Stimulated activated naive CD8-positive, alpha-beta T cell treated with anti-CD3 and anti-CD28 coated beads, Interleukin-15, amount 100 ng/mL, for 72 hours (primary cell): Measurements from ENCODE around the gene SCYL1.
A peak's percentile ranks its signal among the peaks of the same experiment; 100 is the strongest.

Experiments used
- ATAC-seq: fragments of 150-1000 bp; cut with Tn5 transposase; 2 replicates; pipeline ENCODE4 v1.10.0; 2021; ENCODE audit warnings: mild to moderate bottlenecking, moderate library complexity
- DNase-seq, 2 donors: peaks; one replicate each; pipeline ENCODE4 v3.0.0; 2021 to 2022
- H3K27ac Mint-ChIP-seq, 2 donors: one replicate each; pipeline ENCODE4 v1.8.0; 2022; ENCODE audit warnings: mild to moderate bottlenecking in 2 of 2, mixed read lengths in 2 of 2, moderate library complexity in 2 of 2
- H3K27me3 Mint-ChIP-seq: one replicate; pipeline ENCODE4 v1.8.0; 2022; ENCODE audit warnings: mixed read lengths
- H3K4me1 Mint-ChIP-seq: one replicate; pipeline ENCODE4 v1.8.0; 2022; ENCODE audit warnings: mild to moderate bottlenecking, mixed read lengths
- H3K4me3 Mint-ChIP-seq, 2 donors: one replicate each; pipeline ENCODE4 v1.8.0; 2022; ENCODE audit warnings: mild to moderate bottlenecking in 2 of 2, mixed read lengths in 2 of 2, moderate library complexity in 1 of 2
- H3K9me3 Mint-ChIP-seq, 2 donors: one replicate each; pipeline ENCODE4 v1.8.0; 2022; ENCODE audit warnings: mixed read lengths in 2 of 2

The SCYL1 gene

GRCh38 chr11:65535102-65535501 is 10.2 kb downstream of the SCYL1 start:
- peak overlapping the region in 1 of 2 donors; percentile 86 for H3K27ac Mint-ChIP-seq
- ATAC-seq (no peak), DNase-seq (no peak)
- no peaks in the 10 kb centered on the region for H3K9me3 Mint-ChIP-seq
- H3K27me3 Mint-ChIP-seq: no peaks in the 10 kb centered on the region
- no peak overlapping the region for H3K4me3 Mint-ChIP-seq
- H3K4me1 Mint-ChIP-seq: peaks cover 12% of the 10 kb centered on the region

- no peaks in the 10 kb centered on the region for H3K9me3 Mint-ChIP-seq
- peaks cover 16% of the 10 kb centered on the region for H3K4me1 Mint-ChIP-seq
- no peak for ATAC-seq
- no peak overlapping the region for H3K4me3 Mint-ChIP-seq
- DNase-seq: no peak
- H3K27ac Mint-ChIP-seq: peak overlapping the region in 1 of 2 donors; percentile 49
- no peaks in the 10 kb centered on the region for H3K27me3 Mint-ChIP-seq
Observed at GRCh38 chr11:65536412-65537295, 11.8 kb downstream of the SCYL1 start.

DNA sequence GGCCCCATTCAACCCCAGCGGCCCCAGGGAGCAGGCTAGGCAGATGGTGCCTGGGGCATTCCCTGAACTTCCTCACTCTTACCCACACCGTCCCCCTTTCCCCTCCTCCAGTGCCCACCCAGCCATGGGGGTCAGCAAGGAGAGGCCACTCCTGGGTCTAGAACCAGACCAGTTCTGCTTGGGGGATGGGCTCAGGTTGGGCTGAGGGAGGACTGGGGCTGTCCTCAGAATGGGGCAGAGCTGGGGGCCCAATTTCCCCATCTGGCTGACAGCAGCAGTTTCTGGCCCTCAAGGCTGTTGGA is 12.4 kb downstream of the SCYL1 start:
- Mint-ChIP-seq H3K9me3 (no peaks in the 10 kb centered on the region), H3K27me3 (no peaks in the 10 kb centered on the region), H3K4me3 (no peak overlapping the region), H3K4me1 (peaks cover 22% of the 10 kb centered on the region), H3K27ac (no peak overlapping the region)
- no peak for ATAC-seq
- no peak for DNase-seq

DNA sequence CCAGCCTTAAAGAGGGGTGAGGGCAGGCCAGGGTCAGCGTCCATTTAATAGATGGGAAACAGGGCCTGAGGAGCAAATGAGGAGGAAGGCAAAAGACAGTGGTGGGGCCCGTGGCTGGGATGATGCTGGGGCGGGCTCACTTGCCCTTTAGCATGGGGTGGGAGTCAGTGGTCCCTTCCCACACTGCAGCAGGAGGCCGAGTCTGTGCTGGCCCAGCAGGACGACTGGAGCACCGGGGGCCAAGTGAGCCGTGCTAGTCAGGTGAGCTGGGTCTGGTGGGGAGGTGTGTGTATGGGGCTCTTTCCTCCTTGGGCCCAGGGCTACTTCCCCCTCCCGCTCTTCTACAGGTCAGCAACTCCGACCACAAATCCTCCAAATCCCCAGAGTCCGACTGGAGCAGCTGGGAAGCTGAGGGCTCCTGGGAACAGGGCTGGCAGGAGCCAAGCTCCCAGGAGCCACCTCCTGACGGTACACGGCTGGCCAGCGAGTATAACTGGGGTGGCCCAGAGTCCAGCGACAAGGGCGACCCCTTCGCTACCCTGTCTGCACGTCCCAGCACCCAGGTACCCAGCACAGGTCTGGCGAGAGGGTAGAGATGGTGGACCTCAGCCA is 12.8 kb downstream of the SCYL1 start:
- Mint-ChIP-seq H3K9me3 (no peaks in the 10 kb centered on the region), H3K27me3 (no peaks in the 10 kb centered on the region), H3K27ac (peak overlapping the region in 1 of 2 donors; percentile 19), H3K4me1 (peaks cover 22% of the 10 kb centered on the region), H3K4me3 (peak overlapping the region in 1 of 2 donors; percentile 8)
- ATAC-seq (no peak), DNase-seq (no peak)

DNA sequence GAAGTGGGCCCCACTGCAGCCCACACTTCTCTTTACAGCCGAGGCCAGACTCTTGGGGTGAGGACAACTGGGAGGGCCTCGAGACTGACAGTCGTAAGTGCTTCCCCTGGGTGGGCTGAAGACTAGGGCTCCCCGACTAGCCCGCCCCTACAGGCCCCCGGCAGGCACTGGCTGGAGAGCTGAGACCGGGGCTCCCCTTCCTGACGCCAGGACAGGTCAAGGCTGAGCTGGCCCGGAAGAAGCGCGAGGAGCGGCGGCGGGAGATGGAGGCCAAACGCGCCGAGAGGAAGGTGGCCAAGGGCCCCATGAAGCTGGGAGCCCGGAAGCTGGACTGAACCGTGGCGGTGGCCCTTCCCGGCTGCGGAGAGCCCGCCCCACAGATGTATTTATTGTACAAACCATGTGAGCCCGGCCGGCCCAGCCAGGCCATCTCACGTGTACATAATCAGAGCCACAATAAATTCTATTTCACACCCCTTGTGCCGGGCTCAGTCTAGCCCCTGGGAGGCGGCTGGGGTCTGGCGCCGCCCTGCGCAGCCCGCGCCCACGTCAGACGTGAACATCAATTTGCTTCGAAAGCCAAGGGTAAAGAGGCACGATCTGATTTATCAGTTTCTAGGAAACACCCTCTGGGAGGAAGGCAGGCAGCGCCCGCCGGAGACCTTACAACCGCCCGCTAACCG is 13.5 kb downstream of the SCYL1 start:
- ATAC-seq: no peak
- Mint-ChIP-seq H3K4me1 (peaks cover 22% of the 10 kb centered on the region), H3K9me3 (no peaks in the 10 kb centered on the region), H3K27me3 (no peaks in the 10 kb centered on the region), H3K4me3 (peak overlapping the region in 1 of 2 donors; percentile 8), H3K27ac (no peak overlapping the region)
- no peak for DNase-seq

DNA sequence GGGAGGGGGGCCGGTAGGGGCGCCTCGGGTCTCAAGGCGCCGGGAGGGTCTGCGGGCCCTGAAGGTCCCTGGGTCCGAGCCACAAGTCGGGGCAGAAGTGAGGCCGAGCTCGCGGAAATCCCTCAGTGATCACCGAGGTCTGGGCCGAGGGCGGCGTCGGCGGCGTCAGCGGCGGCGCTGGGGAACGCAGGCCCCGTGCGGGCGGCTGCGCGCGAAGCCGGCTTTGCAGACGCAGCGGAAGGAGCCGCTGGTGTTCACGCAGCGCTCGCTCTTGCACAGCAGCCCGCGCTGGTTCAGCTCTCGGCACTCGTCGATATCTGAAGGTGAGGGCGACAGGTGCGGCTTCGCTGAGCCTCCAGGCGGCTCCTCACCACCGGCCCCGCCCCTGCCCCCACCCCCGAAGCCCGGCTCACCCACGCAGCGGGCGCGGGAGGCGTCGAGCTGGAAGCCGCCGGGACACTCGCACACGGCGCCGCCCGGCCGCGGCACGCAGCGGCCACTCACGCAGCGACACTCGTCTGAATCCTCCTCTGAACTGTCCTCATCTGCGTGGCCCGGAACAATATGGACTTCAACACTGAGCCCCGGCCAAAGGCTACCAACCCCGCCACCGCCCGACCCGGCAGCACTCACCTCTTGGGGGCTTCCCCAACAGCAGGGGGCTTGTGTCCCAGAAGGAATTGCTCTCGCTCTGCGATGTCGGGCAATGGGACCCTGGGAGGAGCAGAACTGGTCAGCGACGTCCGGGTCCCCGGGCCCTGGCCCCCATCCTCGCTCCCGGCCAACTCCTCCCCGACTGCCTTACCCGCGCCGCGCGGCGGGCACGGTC is 14.2 kb downstream of the SCYL1 start:
- Mint-ChIP-seq H3K4me3 (peak overlapping the region in 1 of 2 donors; percentile 13), H3K9me3 (no peaks in the 10 kb centered on the region), H3K27ac (no peak overlapping the region), H3K4me1 (peaks cover 22% of the 10 kb centered on the region), H3K27me3 (no peaks in the 10 kb centered on the region)
- DNase-seq (no peak), ATAC-seq (no peak)

GRCh38 chr11:65539744-65540289 is 14.9 kb downstream of the SCYL1 start:
- peak; percentile 82 for ATAC-seq
- H3K4me1 Mint-ChIP-seq: peaks cover 22% of the 10 kb centered on the region
- peak overlapping the region; percentile 85 for H3K4me3 Mint-ChIP-seq
- H3K9me3 Mint-ChIP-seq: no peaks in the 10 kb centered on the region
- H3K27me3 Mint-ChIP-seq: no peaks in the 10 kb centered on the region
- no peak overlapping the region for H3K27ac Mint-ChIP-seq
- no peak for DNase-seq

DNA sequence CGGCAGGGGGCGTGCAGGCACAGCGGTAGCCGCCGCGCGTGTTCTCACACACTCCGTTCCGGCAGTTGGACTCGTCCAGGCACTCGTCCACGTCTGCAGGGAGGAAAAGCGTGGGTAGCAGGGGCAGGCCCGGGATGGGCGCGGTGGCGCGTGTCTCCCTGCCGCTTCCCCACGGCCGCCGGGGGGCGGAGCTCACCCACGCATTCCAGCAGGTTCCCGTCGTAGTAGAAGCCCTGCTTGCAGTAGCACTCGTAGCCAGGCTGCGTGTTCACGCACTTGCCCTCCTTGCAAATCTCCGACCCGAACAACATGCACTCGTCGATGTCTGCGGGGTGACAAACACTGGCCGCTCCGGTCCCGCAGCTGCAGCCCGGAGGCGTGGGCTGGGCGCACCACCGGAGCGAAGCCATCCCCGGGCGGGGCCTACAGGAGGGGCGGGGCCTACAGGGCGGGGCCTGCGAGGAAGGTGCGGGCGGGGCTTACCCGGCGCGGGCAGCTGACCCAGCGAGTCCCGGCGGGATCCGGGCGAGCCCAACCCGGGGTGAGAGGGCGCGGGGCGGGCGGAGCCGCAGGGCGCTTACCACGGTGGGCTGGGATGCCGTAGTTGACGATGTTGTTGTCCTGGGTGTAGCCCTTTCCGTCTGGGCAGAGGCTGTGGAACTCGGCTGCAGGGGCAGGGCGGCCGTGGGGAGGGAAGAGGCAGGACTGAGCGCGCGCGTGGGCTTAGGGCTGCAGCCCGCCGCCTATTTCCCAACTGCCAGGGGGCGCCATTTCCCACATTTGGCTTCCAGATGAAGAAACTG is 15.6 kb downstream of the SCYL1 start:
- ATAC-seq: peak; percentile 84
- Mint-ChIP-seq H3K4me1 (peaks cover 29% of the 10 kb centered on the region), H3K4me3 (peak overlapping the region; percentile 85), H3K27me3 (no peaks in the 10 kb centered on the region), H3K9me3 (no peaks in the 10 kb centered on the region), H3K27ac (no peak overlapping the region)
- DNase-seq: peak; percentile 88 to 94

DNA sequence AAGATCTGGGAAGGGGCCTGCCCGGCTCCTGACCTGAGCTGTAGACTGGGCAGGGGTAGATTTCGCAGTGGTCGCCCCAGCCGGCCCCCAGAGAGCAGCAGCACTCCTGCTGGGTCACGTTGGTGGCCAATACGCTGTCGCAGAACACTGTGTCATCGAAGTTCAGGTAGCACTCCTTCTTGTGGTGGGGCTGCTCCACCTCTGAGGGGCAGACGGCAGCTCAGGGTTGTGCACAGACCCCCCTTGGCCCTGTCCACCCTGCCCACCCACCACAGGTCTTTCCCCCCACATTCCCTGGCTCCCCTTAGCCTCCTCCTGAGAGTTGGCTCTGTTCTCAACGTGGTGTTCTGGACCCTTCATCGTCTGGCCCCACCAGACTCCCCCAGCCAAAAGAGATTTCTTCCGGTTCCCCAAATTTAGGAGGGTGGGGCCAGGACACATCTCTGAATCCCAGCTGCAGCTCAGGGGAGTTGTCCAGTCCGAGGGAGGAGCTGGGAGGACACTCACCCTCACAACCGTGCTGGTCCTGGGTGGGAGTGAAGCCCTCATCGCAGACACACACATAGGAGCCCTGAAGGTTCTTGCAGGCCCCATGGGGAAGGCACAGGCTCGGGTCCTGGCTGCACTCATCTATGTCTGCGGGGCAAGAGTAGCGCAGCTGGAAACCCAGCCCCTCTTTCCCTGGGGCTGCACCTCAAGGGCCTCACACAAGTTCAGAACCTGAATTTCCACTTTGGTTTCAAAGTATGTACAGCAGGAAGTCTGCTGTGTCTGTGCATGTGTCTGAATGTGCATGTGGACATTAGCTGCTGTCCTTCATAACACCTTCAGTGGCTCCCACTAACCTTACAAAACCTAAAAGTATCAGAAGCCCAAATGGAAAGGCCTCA is 16.5 kb downstream of the SCYL1 start:
- no peak for DNase-seq
- ATAC-seq: peak; percentile 1
- peak overlapping the region; percentile 85 for H3K4me3 Mint-ChIP-seq
- H3K9me3 Mint-ChIP-seq: no peaks in the 10 kb centered on the region
- H3K4me1 Mint-ChIP-seq: peaks cover 37% of the 10 kb centered on the region
- no peak overlapping the region for H3K27ac Mint-ChIP-seq
- no peaks in the 10 kb centered on the region for H3K27me3 Mint-ChIP-seq

DNA sequence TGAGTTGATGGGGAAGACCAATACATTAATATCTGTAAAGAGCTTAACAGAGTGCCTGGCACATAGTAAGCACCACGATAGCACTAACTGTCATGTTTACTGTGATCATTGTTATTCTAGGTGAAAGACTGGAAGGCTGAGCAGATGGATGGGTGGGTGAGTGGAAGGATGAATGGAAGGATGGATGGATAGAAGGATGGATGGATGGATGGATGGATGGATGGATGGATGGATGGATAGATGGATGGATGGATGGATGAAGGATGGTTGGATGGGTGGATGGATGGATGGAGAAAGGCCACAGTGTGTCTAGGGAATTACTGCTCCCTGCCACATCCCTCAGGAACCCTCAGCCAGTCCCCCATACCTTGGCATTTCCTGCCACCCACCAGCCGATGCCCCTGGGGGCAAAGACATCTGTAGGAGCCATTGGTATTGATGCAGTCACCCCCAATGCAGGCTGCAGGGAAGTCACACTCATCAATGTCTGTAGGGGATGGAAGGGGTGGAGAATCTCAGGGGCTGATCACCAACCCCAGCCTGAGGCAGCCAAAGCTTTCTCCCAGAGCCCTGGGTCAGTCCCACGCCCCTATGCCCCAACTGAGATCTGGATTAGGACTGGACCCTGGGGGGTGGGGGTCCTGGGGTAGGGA is 18.0 kb downstream of the SCYL1 start:
- Mint-ChIP-seq H3K4me1 (peaks cover 46% of the 10 kb centered on the region), H3K4me3 (no peak overlapping the region), H3K9me3 (no peaks in the 10 kb centered on the region), H3K27ac (no peak overlapping the region), H3K27me3 (no peaks in the 10 kb centered on the region)
- ATAC-seq (no peak), DNase-seq (no peak)

GRCh38 chr11:65545853-65546216 is 21.0 kb downstream of the SCYL1 start:
- Mint-ChIP-seq H3K9me3 (no peaks in the 10 kb centered on the region), H3K27ac (peak overlapping the region in 1 of 2 donors; percentile 29), H3K4me3 (peak overlapping the region; percentile 40 to 85), H3K27me3 (no peaks in the 10 kb centered on the region), H3K4me1 (peaks cover 64% of the 10 kb centered on the region)
- no peak for ATAC-seq
- DNase-seq: no peak

- Mint-ChIP-seq H3K27ac (peak overlapping the region; percentile 34 to 54), H3K4me3 (peak overlapping the region; percentile 80 to 85), H3K27me3 (no peaks in the 10 kb centered on the region), H3K9me3 (no peaks in the 10 kb centered on the region), H3K4me1 (peaks cover 64% of the 10 kb centered on the region)
- DNase-seq (peak; percentile 95 to 98), ATAC-seq (peak; percentile 87)
Observed at GRCh38 chr11:65546217-65546958, 21.5 kb downstream of the SCYL1 start.
